ENCODE measurements around the gene ADSL.

GRCh38 chr22:40314041-40314440 lies 32.3 kb upstream of the ADSL start:
- TF ChIP-seq CTCF (IDR thresholded peaks at IDR 0.05) (no peak), POLR2A (IDR thresholded peaks at IDR 0.05) (no peak)

All from lower leg skin (tissue), 3 donors.